CD4-positive, alpha-beta T cell (primary cell): ENCODE measurements around the gene CPNE2. TPM values are rescaled to one million over a fixed set of nuclear protein-coding genes. Genes with fewer than 3 reads are reported as not detected.

Source experiments
- ATAC-seq: fragments of 200-7000 bp; cut with Tn5 transposase; one replicate; pipeline ENCODE4 v1.10.0; 2022; ENCODE audit warnings: mild to moderate bottlenecking; ENCODE audit not compliant: poor library complexity
- CTCF ChIA-PET: fragments of 350-600 bp; sonication (Branson Sonifier 250); formaldehyde crosslinking; loops from one replicate; lab custom pipeline; 2021; ENCODE audit warnings: antibody characterized with exemption, inconsistent platforms; lab: Charles Lee
- POLR2A ChIA-PET: fragments of 350-600 bp; sonication (Branson Sonifier 250); formaldehyde crosslinking; loops from one replicate; lab custom pipeline; 2021; ENCODE audit warnings: antibody characterized with exemption, inconsistent platforms; lab: Charles Lee
- DNase-seq, 14 experiments: peaks; one replicate each; pipeline ENCODE4 v3.0.0-alpha.2; 2013 to 2020; ENCODE audit warnings: mixed read lengths in 2 of 14
- H3K27ac ChIP-seq, 2 donors: one replicate each; pipeline versions ENCODE4 v1.5.1 to v1.7.0; 2013; ENCODE audit warnings: low read length in 2 of 2, low read depth in 1 of 2, mild to moderate bottlenecking in 1 of 2
- H3K27me3 ChIP-seq, 2 experiments: 1 replicate in 1 of 2; 2 replicates in 1 of 2; pipeline versions ENCODE4 v1.6.1 to v1.7.0; 2013; ENCODE audit warnings: low read length in 2 of 2, control low read depth in 1 of 2, mild to moderate bottlenecking in 1 of 2, moderate library complexity in 1 of 2; ENCODE audit not compliant: insufficient read depth in 2 of 2, control insufficient read depth in 1 of 2
- H3K36me3 ChIP-seq: one replicate; pipeline ENCODE4 v1.6.1; 2013; ENCODE audit warnings: low read length, control low read depth; ENCODE audit not compliant: insufficient read depth
- H3K4me1 ChIP-seq: one replicate; pipeline ENCODE4 v1.6.1; 2013; ENCODE audit warnings: low read length, control low read depth; ENCODE audit not compliant: insufficient read depth
- H3K4me3 ChIP-seq: one replicate; pipeline ENCODE4 v1.5.1; 2013; ENCODE audit warnings: mild to moderate bottlenecking, low read length, moderate library complexity
- H3K9me3 ChIP-seq, 2 experiments: 1 replicate in 1 of 2; 2 replicates in 1 of 2; pipeline versions ENCODE4 v1.6.1 to v1.7.0; 2013; ENCODE audit warnings: low read length in 2 of 2, mild to moderate bottlenecking in 2 of 2, control low read depth in 1 of 2, moderate library complexity in 1 of 2; ENCODE audit not compliant: control insufficient read depth in 1 of 2, insufficient read depth in 1 of 2
- H3K27ac Mint-ChIP-seq: one replicate; pipeline ENCODE4 v1.8.0; 2020; ENCODE audit warnings: mixed read lengths
- H3K27me3 Mint-ChIP-seq: one replicate; pipeline ENCODE4 v1.8.0; 2021; ENCODE audit warnings: mixed read lengths
- H3K36me3 Mint-ChIP-seq: one replicate; pipeline ENCODE4 v1.8.0; 2021; ENCODE audit warnings: low read depth, mixed read lengths
- H3K4me1 Mint-ChIP-seq: one replicate; pipeline ENCODE4 v1.8.0; 2021; ENCODE audit warnings: low read depth, mixed read lengths
- H3K4me3 Mint-ChIP-seq: one replicate; pipeline ENCODE4 v1.8.0; 2020; ENCODE audit warnings: mild to moderate bottlenecking, mixed read lengths
- H3K9me3 Mint-ChIP-seq: one replicate; pipeline ENCODE4 v1.8.0; 2020; ENCODE audit warnings: mixed read lengths
- intact Hi-C, 2 experiments: fragments of 100-400 bp; cut with DNase I in 1 of 2; cut with micrococcal nuclease in 1 of 2; formaldehyde crosslinking; loops; one replicate each; pipeline versions ENCODE4 v1.15.1 to v1.9.0; 2023 to 2025; cut with DNase I, micrococcal nuclease
- total RNA-seq, 174 experiments: library from RNA in 2 of 174; stranded (reverse) in 2 of 174; gene quantifications; one replicate each; pipeline ENCODE4 v1.2.3 and lab custom pipeline; 2021 to 2026
- TF ChIP-seq, protein P1 (sequence below): fragments of 200-600 bp; IDR thresholded peaks from one replicate; pipeline ENCODE4 v1.8.0; 2022; ENCODE audit warnings: antibody characterized with exemption, mild to moderate bottlenecking

The CPNE2 gene
- total RNA-seq, 2 experiments from 2014 or later, result 2.2 to 3.5 TPM

DNA sequence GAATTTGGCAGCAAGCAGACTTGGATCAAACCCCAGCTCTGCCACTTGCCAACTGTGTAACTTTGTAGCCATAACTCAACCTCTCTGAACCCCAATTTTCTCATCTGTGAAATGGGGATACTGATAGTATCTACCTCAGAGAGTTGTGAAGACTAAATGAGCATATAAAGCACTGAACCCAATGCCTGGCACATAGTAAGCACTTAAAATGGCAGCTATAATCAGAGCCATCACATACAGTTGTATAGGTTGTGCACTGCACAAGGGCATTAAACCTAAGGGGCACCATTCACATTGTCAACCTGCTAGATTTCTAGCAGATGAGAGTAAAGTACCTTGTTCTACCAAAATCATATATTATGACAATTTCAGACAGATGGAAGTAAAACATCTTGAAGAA is 10.6 kb upstream of the CPNE2 start:
- DNase-seq, result no peak
- no peak overlapping the region for H3K4me3 Mint-ChIP-seq
- POLR2A ChIA-PET, result no interaction called here
- H3K27me3 ChIP-seq, result no peaks in the 10 kb centered on the region
- peaks cover 14% of the 10 kb centered on the region for H3K4me1 ChIP-seq
- TF ChIP-seq, protein P1, sequence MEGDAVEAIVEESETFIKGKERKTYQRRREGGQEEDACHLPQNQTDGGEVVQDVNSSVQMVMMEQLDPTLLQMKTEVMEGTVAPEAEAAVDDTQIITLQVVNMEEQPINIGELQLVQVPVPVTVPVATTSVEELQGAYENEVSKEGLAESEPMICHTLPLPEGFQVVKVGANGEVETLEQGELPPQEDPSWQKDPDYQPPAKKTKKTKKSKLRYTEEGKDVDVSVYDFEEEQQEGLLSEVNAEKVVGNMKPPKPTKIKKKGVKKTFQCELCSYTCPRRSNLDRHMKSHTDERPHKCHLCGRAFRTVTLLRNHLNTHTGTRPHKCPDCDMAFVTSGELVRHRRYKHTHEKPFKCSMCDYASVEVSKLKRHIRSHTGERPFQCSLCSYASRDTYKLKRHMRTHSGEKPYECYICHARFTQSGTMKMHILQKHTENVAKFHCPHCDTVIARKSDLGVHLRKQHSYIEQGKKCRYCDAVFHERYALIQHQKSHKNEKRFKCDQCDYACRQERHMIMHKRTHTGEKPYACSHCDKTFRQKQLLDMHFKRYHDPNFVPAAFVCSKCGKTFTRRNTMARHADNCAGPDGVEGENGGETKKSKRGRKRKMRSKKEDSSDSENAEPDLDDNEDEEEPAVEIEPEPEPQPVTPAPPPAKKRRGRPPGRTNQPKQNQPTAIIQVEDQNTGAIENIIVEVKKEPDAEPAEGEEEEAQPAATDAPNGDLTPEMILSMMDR, result no peak
- H3K36me3 ChIP-seq, result peaks cover 61% of the 10 kb centered on the region
- H3K27me3 Mint-ChIP-seq, result no peaks in the 10 kb centered on the region
- peaks cover 52% of the 10 kb centered on the region for H3K36me3 Mint-ChIP-seq
- H3K4me1 Mint-ChIP-seq, result peaks cover 12% of the 10 kb centered on the region
- no peaks in the 10 kb centered on the region for H3K9me3 Mint-ChIP-seq
- intact Hi-C loops, result loop anchor here in 1 of 2 experiments (10.0 kb wide), 2 partner anchors 217 to 333 kb away; partner anchors contain the start of gene SLC12A3
- CTCF ChIA-PET, result no interaction called here
- H3K9me3 ChIP-seq, result no peaks in the 10 kb centered on the region
- H3K27ac Mint-ChIP-seq, result peak overlapping the region; percentile 84
- H3K27ac ChIP-seq, result no peak overlapping the region
- H3K4me3 ChIP-seq, result no peak overlapping the region
- no peak for ATAC-seq

DNA sequence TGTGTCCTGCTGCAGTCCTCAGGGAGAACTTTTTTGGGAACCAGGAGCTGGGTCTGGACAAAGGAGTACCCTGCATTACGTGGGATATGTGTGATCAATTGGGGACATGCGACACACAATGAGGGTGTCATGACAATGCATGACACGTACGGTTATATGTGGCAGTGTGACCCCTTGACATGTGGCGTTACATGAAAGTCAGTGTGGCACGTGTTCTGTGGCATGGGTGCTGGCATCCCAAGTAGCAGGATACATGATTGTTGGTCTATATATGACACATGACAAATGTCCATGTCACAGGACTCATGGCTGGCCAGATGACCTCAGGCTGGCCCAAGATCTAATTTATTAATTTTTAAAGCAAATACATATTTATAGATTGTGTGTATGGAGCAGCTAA is 9.7 kb upstream of the CPNE2 start:
- H3K4me1 Mint-ChIP-seq, result peaks cover 12% of the 10 kb centered on the region
- CTCF ChIA-PET, result interaction anchor here (1.2 to 2.5 kb wide), 3 partner anchors 10 to 118 kb away, joined by 3 to 16 read pairs (median 6); no protein-coding TSS in a partner anchor
- no peak for ATAC-seq
- Histone ChIP-seq H3K4me3 (no peak overlapping the region), H3K4me1 (peaks cover 14% of the 10 kb centered on the region), H3K36me3 (peaks cover 52% of the 10 kb centered on the region), H3K27ac (peak overlapping the region in 1 of 2 donors; percentile 43), H3K27me3 (no peaks in the 10 kb centered on the region), H3K9me3 (no peaks in the 10 kb centered on the region)
- intact Hi-C loops, result loop anchor here in 1 of 2 experiments (10.0 kb wide), 2 partner anchors 218 to 332 kb away; partner anchors contain the start of gene SLC12A3
- DNase-seq, result no peak
- peak overlapping the region; percentile 84 for H3K27ac Mint-ChIP-seq
- H3K4me3 Mint-ChIP-seq, result no peak overlapping the region
- POLR2A ChIA-PET, result interaction anchor here (0.9 to 1.6 kb wide), 3 partner anchors 10 to 93 kb away, joined by 3 to 10 read pairs (median 3); partner anchors contain the start of genes CPNE2 and NLRC5
- H3K9me3 Mint-ChIP-seq, result no peaks in the 10 kb centered on the region
- peaks cover 44% of the 10 kb centered on the region for H3K36me3 Mint-ChIP-seq
- TF ChIP-seq, protein P1, result no peak
- H3K27me3 Mint-ChIP-seq, result no peaks in the 10 kb centered on the region

DNA sequence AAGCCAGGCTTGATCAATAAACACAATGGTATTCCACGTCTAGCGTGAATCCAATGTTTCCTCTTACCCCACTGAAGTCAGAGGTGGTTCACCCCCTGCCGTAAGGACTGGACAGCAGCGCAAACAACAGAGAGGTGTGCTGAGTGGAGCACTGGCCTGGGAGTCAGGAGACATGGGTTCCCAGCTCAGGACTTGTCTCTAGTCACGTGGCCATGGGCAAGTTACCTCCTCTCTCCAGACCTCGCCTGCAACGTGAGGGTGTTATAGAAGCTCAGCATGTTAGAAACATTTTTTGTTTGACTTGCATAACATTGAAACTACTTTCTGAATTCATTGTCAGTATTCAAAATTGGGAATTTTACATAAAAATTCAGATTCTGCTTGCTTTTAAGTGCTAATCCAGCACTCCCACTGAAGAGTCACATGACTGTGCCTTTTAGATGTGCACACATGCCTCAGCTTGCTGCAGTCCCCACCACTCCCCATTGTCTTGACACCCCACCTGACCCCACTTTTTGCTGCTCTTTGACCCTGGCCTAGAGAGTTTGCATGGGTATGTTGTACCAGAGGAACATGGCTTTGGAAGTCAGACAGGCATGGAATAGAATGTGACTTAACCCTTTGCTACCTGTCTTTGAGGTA is 8.8 kb upstream of the CPNE2 start:
- DNase-seq, result no peak
- ChIA-PET CTCF (interaction anchor here (0.6 to 2.6 kb wide), 19 partner anchors 9 to 119 kb away, joined by 3 to 16 read pairs (median 4); partner anchors contain the start of genes CPNE2, PSME3IP1 and RSPRY1), POLR2A (interaction anchor here (0.7 to 2.8 kb wide), 9 partner anchors 9 to 103 kb away, joined by 3 to 14 read pairs (median 4); partner anchors contain the start of genes CPNE2, NLRC5, PSME3IP1 and RSPRY1)
- Histone ChIP-seq H3K4me1 (peaks cover 11% of the 10 kb centered on the region), H3K9me3 (no peaks in the 10 kb centered on the region), H3K27ac (peak overlapping the region; percentile 43 to 57), H3K27me3 (no peaks in the 10 kb centered on the region), H3K4me3 (no peak overlapping the region), H3K36me3 (peaks cover 44% of the 10 kb centered on the region)
- Mint-ChIP-seq H3K36me3 (peaks cover 44% of the 10 kb centered on the region), H3K27ac (peak overlapping the region; percentile 84), H3K4me1 (peaks cover 12% of the 10 kb centered on the region), H3K27me3 (no peaks in the 10 kb centered on the region), H3K4me3 (no peak overlapping the region), H3K9me3 (no peaks in the 10 kb centered on the region)
- intact Hi-C loops, result loop anchor here (1.0 to 10.0 kb wide), 4 partner anchors 85 to 333 kb away; partner anchors contain the start of gene SLC12A3 (in 1 of the 2)
- peak; percentile 26 for ATAC-seq
- TF ChIP-seq, protein P1, result no peak
